GM23248 (cell line): Measurements from ENCODE around the gene RELT. TPM values are rescaled to one million over a fixed set of nuclear protein-coding genes. Genes with fewer than 3 reads are reported as not detected.

Source experiments
- DNase-seq: peaks from one replicate; pipeline ENCODE4 v3.0.0-alpha.2; 2015
- H2AFZ ChIP-seq: fragments of 200-600 bp; sonication (generic); 2 replicates; pipeline ENCODE4 v1.6.1; 2016; ENCODE audit warnings: antibody characterized with exemption
- H3F3A ChIP-seq: fragments of 200-600 bp; sonication (generic); 2 replicates; pipeline ENCODE4 v1.6.1; 2016; ENCODE audit warnings: mild to moderate bottlenecking, antibody characterized with exemption, mixed run types; ENCODE audit not compliant: insufficient read depth
- H3K27ac ChIP-seq: fragments of 200-600 bp; sonication (generic); 2 replicates; pipeline ENCODE4 v1.5.1; 2016; ENCODE audit warnings: mild to moderate bottlenecking
- H3K27me3 ChIP-seq: fragments of 200-600 bp; sonication (generic); replicated peaks from 2 replicates; pipeline ENCODE4 v1.6.1; 2016; ENCODE audit warnings: mild to moderate bottlenecking; ENCODE audit not compliant: insufficient read depth
- H3K36me3 ChIP-seq: fragments of 200-600 bp; sonication (generic); 2 replicates; pipeline ENCODE4 v1.6.1; 2016; ENCODE audit warnings: low read depth, mild to moderate bottlenecking
- H3K4me1 ChIP-seq: fragments of 200-600 bp; sonication (generic); 2 replicates; pipeline ENCODE4 v1.6.1; 2016; ENCODE audit warnings: mild to moderate bottlenecking; ENCODE audit not compliant: insufficient read depth
- H3K4me2 ChIP-seq: fragments of 200-600 bp; sonication (generic); one replicate; pipeline ENCODE4 v1.6.1; 2016; ENCODE audit warnings: mild to moderate bottlenecking; ENCODE audit not compliant: unreplicated experiment
- H3K4me3 ChIP-seq: fragments of 200-600 bp; sonication (generic); 2 replicates; pipeline ENCODE4 v1.5.1; 2016; ENCODE audit warnings: mild to moderate bottlenecking
- H3K79me2 ChIP-seq: fragments of 200-600 bp; sonication (generic); 2 replicates; pipeline ENCODE4 v1.6.1; 2016; ENCODE audit warnings: mild to moderate bottlenecking; ENCODE audit not compliant: insufficient read depth
- H3K9ac ChIP-seq: fragments of 200-600 bp; sonication (generic); 2 replicates; pipeline ENCODE4 v1.6.1; 2016; ENCODE audit warnings: mild to moderate bottlenecking
- H3K9me2 ChIP-seq: fragments of 200-600 bp; sonication (generic); 2 replicates; pipeline ENCODE4 v1.6.1; 2016; ENCODE audit warnings: mixed run types, mild to moderate bottlenecking, moderate library complexity; ENCODE audit not compliant: insufficient read depth
- H3K9me3 ChIP-seq: fragments of 200-600 bp; sonication (generic); one replicate; pipeline ENCODE4 v1.6.1; 2017; ENCODE audit warnings: low read depth
- H4K20me1 ChIP-seq: fragments of 200-600 bp; sonication (generic); 2 replicates; pipeline ENCODE4 v1.6.0; 2016; ENCODE audit not compliant: insufficient read depth
- EZH2 ChIP-seq: fragments of 200-600 bp; sonication (generic); IDR thresholded peaks from 2 replicates; pipeline ENCODE4 v1.6.1; 2018; ENCODE audit warnings: antibody characterized with exemption, mild to moderate bottlenecking; ENCODE audit not compliant: insufficient read depth, poor library complexity, severe bottlenecking
- EZH2phosphoT487 ChIP-seq: fragments of 200-600 bp; sonication (generic); IDR thresholded peaks from 2 replicates; pipeline ENCODE4 v1.6.1; 2018; ENCODE audit warnings: antibody characterized with exemption, moderate library complexity, mild to moderate bottlenecking, low read depth; ENCODE audit not compliant: insufficient read depth
- WGBS, 2 experiments: methylation state at CpG; one replicate each; pipeline ENCODE4 v1.1.6; 2015 to 2017; ENCODE audit warnings: low lambda C conversion rate in 2 of 2, low coverage in 1 of 2; ENCODE audit errors: missing lambda C conversion rate in 2 of 2; 5-methylcytosine and 5-hydroxymethylcytosine counted together
- in situ Hi-C: fragments of 300-500 bp; cut with MboI; formaldehyde crosslinking; loops from 2 replicates; pipeline ENCODE4 v1.15.0; 2020
- polyA plus RNA-seq: library from polyadenylated mRNA; unstranded; fragments of >200 nt; fragmentation: Nextera tagmentation; extraction: Ambion mirVana; gene quantifications from 2 replicates; pipeline ENCODE4 v1.2.1, GENCODE V29; 2016
- total RNA-seq: library from RNA; depleted of rRNA; stranded (reverse); fragments of >200 nt; shearing (Covaris generic); gene quantifications from 2 replicates; pipeline ENCODE4 v1.2.3, GENCODE V29; 2014

Gene RELT
- total and polyA plus RNA-seq, 2 experiments from 2014 or later = 2.9 to 8.2 TPM

- Histone ChIP-seq H3K27ac (no peak overlapping the region), H3F3A (peaks cover 24% of the 10 kb centered on the region), H3K4me2 (no peak overlapping the region), H3K4me3 (no peak overlapping the region), H3K9ac (no peak overlapping the region), H3K27me3 (no peaks in the 10 kb centered on the region), H3K9me2 (no peaks in the 10 kb centered on the region), H4K20me1 (no peaks in the 10 kb centered on the region; the same call in 1 of the 2 replicates), H3K79me2 (no peaks in the 10 kb centered on the region), H3K36me3 (0 out of 2 replicates have a peak, but pooled peaks cover 3% of the 10 kb centered on the region), H3K4me1 (peaks cover 23% of the 10 kb centered on the region), H3K9me3 (no peaks in the 10 kb centered on the region), H2AFZ (no peak overlapping the region)
- no peak for DNase-seq
- in situ Hi-C loops = no loop called here
- TF ChIP-seq EZH2phosphoT487 (no peak), EZH2 (no peak)
These were observed 43.9 kb downstream of the RELT start for GRCh38 chr11:73420136-73420535.

DNA sequence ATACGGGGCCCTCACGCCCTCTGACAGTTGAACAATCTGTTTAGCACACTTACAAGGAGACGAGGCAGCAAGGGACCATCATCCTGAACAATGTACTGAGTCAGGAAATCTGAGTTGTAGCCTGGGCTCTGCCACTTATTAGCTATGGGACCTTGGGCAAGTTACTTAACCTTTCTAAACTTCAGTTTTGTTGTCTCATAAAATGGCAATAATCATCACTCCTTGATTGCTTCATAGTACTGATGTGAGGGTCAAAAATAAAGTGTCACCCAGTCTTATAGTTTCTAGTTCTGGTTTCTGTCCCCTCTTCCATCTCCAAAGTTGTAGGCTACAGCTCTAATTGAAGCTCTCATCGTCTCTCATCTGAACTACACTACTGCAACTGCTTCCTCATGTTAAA lies 46.7 kb downstream of the RELT start:
- WGBS, 2 experiments = 94 to 100% methylated on average over 4 of the region's 4 CpGs
- no peak for DNase-seq
- Histone ChIP-seq H3K9me3 (no peaks in the 10 kb centered on the region), H3K4me1 (peaks cover 10% of the 10 kb centered on the region; the same call in 1 of the 2 replicates), H3K27me3 (no peaks in the 10 kb centered on the region), H3F3A (0 out of 2 replicates have a peak, but pooled peaks cover 7% of the 10 kb centered on the region), H4K20me1 (no peaks in the 10 kb centered on the region; the same call in 1 of the 2 replicates), H3K27ac (no peak overlapping the region), H3K36me3 (0 out of 2 replicates have a peak, but pooled peaks cover 3% of the 10 kb centered on the region), H3K79me2 (0 out of 2 replicates have a peak, but pooled peaks cover 6% of the 10 kb centered on the region), H3K9me2 (no peaks in the 10 kb centered on the region), H3K9ac (no peak overlapping the region), H3K4me2 (no peak overlapping the region), H2AFZ (no peak overlapping the region), H3K4me3 (no peak overlapping the region)
- in situ Hi-C loops = no loop called here
- TF ChIP-seq EZH2 (no peak), EZH2phosphoT487 (no peak)

DNA sequence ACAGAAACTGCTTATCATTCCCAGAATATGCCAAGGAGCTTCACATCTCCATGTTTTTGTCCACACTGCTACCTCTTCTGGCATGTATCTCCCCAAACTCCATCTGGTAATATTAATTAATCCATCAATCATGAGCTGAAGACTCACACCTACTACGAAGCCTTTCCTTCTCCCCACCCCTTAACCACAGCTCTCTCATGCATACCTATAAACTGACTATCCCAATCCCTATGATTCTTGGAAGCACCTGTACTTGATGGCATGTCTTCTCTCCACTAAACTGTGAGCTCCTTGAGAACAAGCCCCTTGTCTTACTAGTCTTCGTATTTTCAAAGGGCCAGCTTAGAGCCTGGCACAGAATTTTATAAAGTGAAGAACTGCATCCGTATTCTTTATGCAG lies 47.3 kb downstream of the RELT start:
- no peak overlapping the region for H3K27ac ChIP-seq
- H3K79me2 ChIP-seq = 0 out of 2 replicates have a peak, but pooled peaks cover 6% of the 10 kb centered on the region
- H3K9me3 ChIP-seq = no peaks in the 10 kb centered on the region
- H3K36me3 ChIP-seq = 0 out of 2 replicates have a peak, but pooled peaks cover 3% of the 10 kb centered on the region
- 92 to 94% methylated on average over 3 of the region's 3 CpGs for WGBS, 2 experiments
- no peak overlapping the region for H3K9ac ChIP-seq
- H3K4me2 ChIP-seq = no peak overlapping the region
- H2AFZ ChIP-seq = no peak overlapping the region
- H3K4me1 ChIP-seq = peaks cover 14% of the 10 kb centered on the region
- no peaks in the 10 kb centered on the region for H3K27me3 ChIP-seq
- peaks cover 13% of the 10 kb centered on the region for H3F3A ChIP-seq
- TF ChIP-seq EZH2phosphoT487 = no peak
- no peak for TF ChIP-seq EZH2
- in situ Hi-C loops = no loop called here
- no peaks in the 10 kb centered on the region for H3K9me2 ChIP-seq
- no peaks in the 10 kb centered on the region; the same call in 1 of the 2 replicates for H4K20me1 ChIP-seq
- no peak for DNase-seq
- no peak overlapping the region for H3K4me3 ChIP-seq

- Histone ChIP-seq H3K79me2 (0 out of 2 replicates have a peak, but pooled peaks cover 6% of the 10 kb centered on the region), H4K20me1 (no peaks in the 10 kb centered on the region; the same call in 1 of the 2 replicates), H3F3A (peaks cover 27% of the 10 kb centered on the region), H3K9me3 (no peaks in the 10 kb centered on the region), H3K9me2 (no peaks in the 10 kb centered on the region), H3K36me3 (0 out of 2 replicates have a peak, but pooled peaks cover 3% of the 10 kb centered on the region), H3K4me1 (peaks cover 27% of the 10 kb centered on the region), H3K4me3 (no peak overlapping the region), H2AFZ (no peak overlapping the region), H3K27ac (no peak overlapping the region), H3K27me3 (no peaks in the 10 kb centered on the region), H3K9ac (no peak overlapping the region), H3K4me2 (no peak overlapping the region)
- in situ Hi-C loops = no loop called here
- 88 to 100% methylated on average over 1 of the region's 1 CpG for WGBS, 2 experiments
- TF ChIP-seq EZH2 (no peak), EZH2phosphoT487 (no peak)
- DNase-seq = no peak
These were observed 48.9 kb downstream of the RELT start for GRCh38 chr11:73425108-73425507.
